Mammary epithelial cell (primary cell): Measurements from ENCODE around the gene GRWD1.

Experiments
- CTCF ChIP-seq, 2 donors: IDR thresholded peaks in 1 of 2; conservative IDR thresholded peaks in 1 of 2; 2 replicates each; pipeline ENCODE4 v1.5.1; 2011 to 2012; ENCODE audit warnings: inconsistent platforms in 2 of 2, low read length in 2 of 2, mild to moderate bottlenecking in 2 of 2, control low read depth in 1 of 2, low read depth in 1 of 2; ENCODE audit not compliant: insufficient read depth in 1 of 2; ENCODE audit errors: extremely low read depth in 1 of 2
- EZH2 ChIP-seq: IDR thresholded peaks from 2 replicates; pipeline ENCODE4 v1.6.1; 2012; ENCODE audit warnings: low read length, inconsistent platforms, borderline replicate concordance

GRCh38 chr19:48478339-48479256 lies 32.8 kb downstream of the GRWD1 start:
- TF ChIP-seq CTCF (conservative IDR thresholded peaks at IDR 0.05 in 1 of 2, IDR thresholded peaks at IDR 0.05 in 1 of 2; ENCODE audit: extremely low read depth in 1 of 2, insufficient read depth in 1 of 2, low read depth in 1 of 2, low read length in 2 of 2) (no peak), EZH2 (no peak)
